HepG2 (cell line): ENCODE measurements around the gene CAPN3. TPM values are rescaled to one million over a fixed set of nuclear protein-coding genes. Genes with fewer than 3 reads are reported as not detected.

Source experiments
- ATAC-seq: fragments of 200-7000 bp; cut with Tn5 transposase; 3 replicates; pipeline ENCODE4 v1.9.1; 2020; ENCODE audit warnings: mild to moderate bottlenecking, moderate library complexity
- BruUV-seq: library from RNA; stranded (reverse); fragments of 400-500 nt; replicated peaks from 2 replicates; lab custom pipeline; 2021; lab: Mats Ljungman, UMichigan
- CTCF ChIA-PET: fragments of 300-600 bp; formaldehyde crosslinking; extraction: SDS; loops from one replicate; lab custom pipeline; 2021; ENCODE audit warnings: low total read pairs, inconsistent platforms, low intra/inter-chr PET ratio; lab: Yijun Ruan, JAX
- POLR2A ChIA-PET: fragments of 350-600 bp; sonication (Branson Sonifier 250); formaldehyde crosslinking; loops from one replicate; lab custom pipeline; 2020; ENCODE audit warnings: antibody characterized with exemption, inconsistent platforms; lab: Yijun Ruan, JAX
- DNase-seq: peaks from one replicate; pipeline ENCODE4 v3.0.0-alpha.2; 2015; ENCODE audit warnings: low spot score
- FAIRE-seq: peaks from 3 replicates; lab custom pipeline; 2011; peaks lifted over from hg19 to GRCh38; lab: Jason Lieb, UNC
- H2AFZ ChIP-seq: one replicate; pipeline ENCODE4 v1.6.1; 2011; ENCODE audit warnings: low read length, inconsistent platforms
- H3K27ac ChIP-seq: fragments of 300-600 bp; 3 replicates; pipeline ENCODE4 v1.8.0; 2011; ENCODE audit warnings: mixed run types, mild to moderate bottlenecking, mixed read lengths, low read length, inconsistent platforms; ENCODE audit not compliant: insufficient read depth; ENCODE audit errors: extremely low read length
- H3K27me3 ChIP-seq, 2 experiments: fragments of 200-600 bp in 1 of 2; 2 replicates in 1 of 2; 3 replicates in 1 of 2; pipeline versions ENCODE4 v1.6.0 to v1.8.0; 2011; ENCODE audit warnings: low read length in 2 of 2, mild to moderate bottlenecking in 2 of 2, moderate library complexity in 2 of 2, inconsistent platforms in 1 of 2; ENCODE audit not compliant: insufficient read depth in 2 of 2, control insufficient read depth in 1 of 2
- H3K36me3 ChIP-seq, 2 experiments: fragments of 200-600 bp in 1 of 2; replicated peaks in 1 of 2; 2 replicates in 1 of 2; 3 replicates in 1 of 2; pipeline versions ENCODE4 v1.5.1 to v1.8.0; 2011; ENCODE audit warnings: low read length in 2 of 2, inconsistent platforms in 1 of 2; ENCODE audit not compliant: insufficient read depth in 2 of 2, control insufficient read depth in 1 of 2
- H3K4me1 ChIP-seq: 2 replicates; pipeline ENCODE4 v1.5.1; 2012; ENCODE audit warnings: low read length, inconsistent platforms; ENCODE audit not compliant: insufficient read depth
- H3K4me2 ChIP-seq: 2 replicates; pipeline ENCODE4 v1.6.0; 2011; ENCODE audit warnings: low read depth, low read length, inconsistent platforms
- H3K4me3 ChIP-seq, 3 experiments: fragments of 200-600 bp in 1 of 3; sonication (generic), shearing (Covaris generic) in 1 of 3; replicated peaks in 1 of 3; 2 replicates each; pipeline ENCODE4 v1.5.1; 2011 to 2016; ENCODE audit warnings: low read length in 3 of 3, inconsistent platforms in 2 of 3, low read depth in 2 of 3, mild to moderate bottlenecking in 2 of 3, control low read depth in 1 of 3, mixed read lengths in 1 of 3; ENCODE audit not compliant: insufficient read depth in 1 of 3
- H3K79me2 ChIP-seq: one replicate; pipeline ENCODE4 v1.6.1; 2011; ENCODE audit warnings: low read length, inconsistent platforms; ENCODE audit not compliant: insufficient read depth
- H3K9ac ChIP-seq: 2 replicates; pipeline ENCODE4 v1.6.0; 2011; ENCODE audit warnings: mild to moderate bottlenecking, low read depth, low read length, inconsistent platforms; ENCODE audit not compliant: insufficient read depth
- H3K9me3 ChIP-seq: 2 replicates; pipeline ENCODE4 v1.5.1; 2012; ENCODE audit warnings: mild to moderate bottlenecking, low read length
- H4K20me1 ChIP-seq: 2 replicates; pipeline ENCODE4 v1.6.0; 2011; ENCODE audit warnings: inconsistent platforms, mild to moderate bottlenecking, low read length, moderate library complexity; ENCODE audit not compliant: insufficient read depth
- FOSL1 ChIP-seq: sonication (generic); formaldehyde crosslinking; IDR thresholded peaks from 2 replicates; pipeline ENCODE4 v1.9.0; 2021; ENCODE audit warnings: missing genetic modification reagents, borderline replicate concordance
- FOXC1 ChIP-seq: sonication (generic); formaldehyde crosslinking; IDR thresholded peaks from 2 replicates; pipeline ENCODE4 v1.8.0; 2022; ENCODE audit warnings: mild to moderate bottlenecking, missing genetic modification reagents, borderline replicate concordance
- MAFF ChIP-seq: IDR thresholded peaks from 2 replicates; pipeline ENCODE4 v1.6.1; 2011; ENCODE audit warnings: low read depth, low read length, improper control_type of control experiment
- MZF1 ChIP-seq: sonication (generic); formaldehyde crosslinking; IDR thresholded peaks from 2 replicates; pipeline ENCODE4 v1.8.1; 2023; ENCODE audit warnings: mild to moderate bottlenecking, missing genetic modification reagents, borderline replicate concordance
- RXRA ChIP-seq: sonication (generic); formaldehyde crosslinking; IDR thresholded peaks from 2 replicates; pipeline ENCODE4 v1.5.1; 2020; ENCODE audit warnings: missing genetic modification reagents
- SAP130 ChIP-seq: IDR thresholded peaks from 2 replicates; pipeline ENCODE4 v1.6.1; 2016; ENCODE audit warnings: low read depth
- SOX6 ChIP-seq, 2 experiments: fragments of 450-650 bp in 1 of 2; sonication (generic) in 1 of 2; formaldehyde crosslinking in 1 of 2; IDR thresholded peaks; 2 replicates each; pipeline versions ENCODE4 v1.4.0 to v1.6.1; 2017 to 2020; ENCODE audit warnings: antibody characterized with exemption in 1 of 2, mild to moderate bottlenecking in 1 of 2, missing genetic modification reagents in 1 of 2
- TBL1XR1 ChIP-seq: fragments of 150-350 bp; IDR thresholded peaks from 2 replicates; pipeline ENCODE4 v1.6.1; 2014; ENCODE audit warnings: borderline replicate concordance, low read length; ENCODE audit not compliant: partially characterized antibody
- ZFP36 ChIP-seq: fragments of 150-350 bp; IDR thresholded peaks from 2 replicates; pipeline ENCODE4 v1.6.1; 2018; ENCODE audit warnings: borderline replicate concordance, low read length, low read depth; ENCODE audit not compliant: partially characterized antibody
- ZNF383 ChIP-seq: sonication (generic); formaldehyde crosslinking; IDR thresholded peaks from 2 replicates; pipeline ENCODE4 v1.4.0; 2020; ENCODE audit warnings: missing genetic modification reagents, mild to moderate bottlenecking, borderline replicate concordance
- ZNF605 ChIP-seq: sonication (generic); formaldehyde crosslinking; IDR thresholded peaks from 2 replicates; pipeline ENCODE4 v1.8.0; 2022; ENCODE audit warnings: mild to moderate bottlenecking, missing genetic modification reagents
- ZNF839 ChIP-seq: sonication (generic); formaldehyde crosslinking; IDR thresholded peaks from 2 replicates; pipeline ENCODE4 v1.4.0; 2020; ENCODE audit warnings: missing genetic modification reagents, mild to moderate bottlenecking, borderline replicate concordance
- ZSCAN30 ChIP-seq: sonication (generic); formaldehyde crosslinking; IDR thresholded peaks from 2 replicates; pipeline ENCODE4 v1.5.0; 2020; ENCODE audit warnings: mild to moderate bottlenecking, missing genetic modification reagents
- WGBS: methylation state at CpG from one replicate; pipeline ENCODE4 v1.1.6; 2017; ENCODE audit warnings: low lambda C conversion rate; 5-methylcytosine and 5-hydroxymethylcytosine counted together
- in situ Hi-C: cut with HindIII; loops from 2 replicates; pipeline ENCODE4 v1.10.0; 2017; ENCODE audit warnings: low pct_unique_long_range_greater_than_20kb; ENCODE audit not compliant: extremely low pct_ligation_motif_present
- intact Hi-C: fragments of 100-400 bp; cut with micrococcal nuclease; formaldehyde crosslinking; loops from one replicate; pipeline ENCODE4 v1.10.0; 2022; ENCODE audit not compliant: unreplicated experiment
- polyA plus RNA-seq, 8 experiments: library from polyadenylated mRNA; depleted of rRNA in 3 of 8; stranded (reverse) in 7 of 8; unstranded in 1 of 8; fragments of >200 nt; fragmentation: Illumina TruSeq in 4 of 8; extraction: Trizol in 4 of 8; gene quantifications; 2 replicates each; pipeline versions ENCODE4 v1.2.1 to v1.2.3, GENCODE V29; 2011 to 2016; ENCODE audit warnings: low read depth in 4 of 8, missing spikeins in 1 of 8, mixed read lengths in 1 of 8; ENCODE audit not compliant: insufficient read depth in 1 of 8
- total RNA-seq, 5 experiments: library from RNA; depleted of rRNA; stranded (reverse); fragments of >200 nt; fragmentation: Illumina TruSeq; extraction: Trizol; gene quantifications; 2 replicates each; pipeline ENCODE4 v1.2.3, GENCODE V29; 2016; ENCODE audit warnings: low read depth in 1 of 5
- TF ChIP-seq, protein P1 (sequence below), 2 experiments: sonication (generic) in 1 of 2; formaldehyde crosslinking in 1 of 2; IDR thresholded peaks; 2 replicates each; pipeline versions ENCODE4 v1.6.1 to v1.9.0; 2014 to 2022; ENCODE audit warnings: antibody characterized with exemption in 1 of 2, borderline replicate concordance in 1 of 2, inconsistent platforms in 1 of 2, low read depth in 1 of 2, missing genetic modification reagents in 1 of 2

Gene CAPN3
- total and polyA plus RNA-seq, 2 of the 13 experiments (the other 11 are each of a cell fraction or from before 2014, with no cell fraction given), result 1.3 to 4.6 TPM

GRCh38 chr15:42352401-42352800, 6.9 kb upstream of the CAPN3 start:
- FAIRE-seq (no peak), DNase-seq (no peak), ATAC-seq (no peak)
- TF ChIP-seq SOX6 (IDR thresholded peaks at IDR 0.05) (no peak), SOX6 (CRISPR knock-in tag; IDR thresholded peaks at IDR 0.05) (no peak), ZFP36 (no peak), MAFF (no peak), ZSCAN30 (CRISPR knock-in tag) (no peak), ZNF383 (CRISPR knock-in tag) (no peak), ZNF605 (CRISPR knock-in tag) (no peak)
- intact Hi-C loops, result no loop called here
- no peak overlapping the region for H3K9ac ChIP-seq
- BruUV-seq, result no TSS peak
- H3K9me3 ChIP-seq, result no peaks in the 10 kb centered on the region
- no peak overlapping the region for H3K4me3 ChIP-seq
- no peaks in the 10 kb centered on the region for H3K79me2 ChIP-seq
- H3K36me3 ChIP-seq, result peaks cover 0 to 1% of the 10 kb centered on the region in 2 experiments; a peak in 1 of 5 replicates
- no peak overlapping the region for H3K27ac ChIP-seq
- H3K27me3 ChIP-seq, result no peaks in the 10 kb centered on the region
- CTCF ChIA-PET, result no interaction called here
- WGBS, result 95% methylated on average over 7 of the region's 7 CpGs
- in situ Hi-C loops, result no loop called here
- H3K4me2 ChIP-seq, result no peak overlapping the region
- H3K4me1 ChIP-seq, result no peaks in the 10 kb centered on the region
- POLR2A ChIA-PET, result no interaction called here
- no peak overlapping the region for H2AFZ ChIP-seq
- no peaks in the 10 kb centered on the region for H4K20me1 ChIP-seq

DNA sequence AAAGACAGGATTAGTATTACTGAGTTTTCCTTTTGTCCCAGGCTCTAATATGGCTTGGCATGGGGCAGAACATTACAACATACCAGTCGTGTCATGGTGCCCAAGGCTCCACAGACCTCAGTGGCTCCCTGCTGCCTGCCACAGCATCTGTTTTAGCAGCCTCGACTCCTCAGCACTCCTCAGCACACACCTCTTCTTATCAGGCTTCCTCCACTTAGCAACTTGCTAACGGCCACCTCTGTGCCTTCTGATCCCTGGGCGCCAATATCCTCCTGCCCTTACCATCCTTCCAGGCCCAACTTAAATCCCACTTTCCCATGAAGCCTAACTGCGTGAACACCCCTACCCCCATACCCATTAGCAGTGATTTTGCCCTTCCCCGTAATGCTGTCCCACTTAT, 6.2 kb upstream of the CAPN3 start:
- CTCF ChIA-PET, result no interaction called here
- Histone ChIP-seq H3K36me3 (peaks cover 0 to 1% of the 10 kb centered on the region in 2 experiments; a peak in 1 of 5 replicates), H3K9ac (no peak overlapping the region), H3K27me3 (no peaks in the 10 kb centered on the region), H3K79me2 (no peaks in the 10 kb centered on the region), H3K9me3 (no peaks in the 10 kb centered on the region), H3K4me1 (no peaks in the 10 kb centered on the region), H3K4me3 (no peak overlapping the region), H3K4me2 (no peak overlapping the region), H4K20me1 (no peaks in the 10 kb centered on the region), H2AFZ (no peak overlapping the region), H3K27ac (no peak overlapping the region)
- no peak for DNase-seq
- 92% methylated on average over 6 of the region's 6 CpGs for WGBS
- ATAC-seq, result no peak
- no TSS peak for BruUV-seq
- POLR2A ChIA-PET, result no interaction called here
- intact Hi-C loops, result no loop called here
- in situ Hi-C loops, result no loop called here
- no peak for TF ChIP-seq TBL1XR1
- TF ChIP-seq FOXC1 (CRISPR knock-in tag), result no peak
- TF ChIP-seq RXRA, result no peak
- TF ChIP-seq, protein P1, sequence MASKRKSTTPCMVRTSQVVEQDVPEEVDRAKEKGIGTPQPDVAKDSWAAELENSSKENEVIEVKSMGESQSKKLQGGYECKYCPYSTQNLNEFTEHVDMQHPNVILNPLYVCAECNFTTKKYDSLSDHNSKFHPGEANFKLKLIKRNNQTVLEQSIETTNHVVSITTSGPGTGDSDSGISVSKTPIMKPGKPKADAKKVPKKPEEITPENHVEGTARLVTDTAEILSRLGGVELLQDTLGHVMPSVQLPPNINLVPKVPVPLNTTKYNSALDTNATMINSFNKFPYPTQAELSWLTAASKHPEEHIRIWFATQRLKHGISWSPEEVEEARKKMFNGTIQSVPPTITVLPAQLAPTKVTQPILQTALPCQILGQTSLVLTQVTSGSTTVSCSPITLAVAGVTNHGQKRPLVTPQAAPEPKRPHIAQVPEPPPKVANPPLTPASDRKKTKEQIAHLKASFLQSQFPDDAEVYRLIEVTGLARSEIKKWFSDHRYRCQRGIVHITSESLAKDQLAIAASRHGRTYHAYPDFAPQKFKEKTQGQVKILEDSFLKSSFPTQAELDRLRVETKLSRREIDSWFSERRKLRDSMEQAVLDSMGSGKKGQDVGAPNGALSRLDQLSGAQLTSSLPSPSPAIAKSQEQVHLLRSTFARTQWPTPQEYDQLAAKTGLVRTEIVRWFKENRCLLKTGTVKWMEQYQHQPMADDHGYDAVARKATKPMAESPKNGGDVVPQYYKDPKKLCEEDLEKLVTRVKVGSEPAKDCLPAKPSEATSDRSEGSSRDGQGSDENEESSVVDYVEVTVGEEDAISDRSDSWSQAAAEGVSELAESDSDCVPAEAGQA (IDR thresholded peaks at IDR 0.05; ENCODE audit: low read depth), result no peak
- TF ChIP-seq, protein P1 (CRISPR knock-in tag; IDR thresholded peaks at IDR 0.05; ENCODE audit: borderline replicate concordance), result no peak
- no peak for TF ChIP-seq MZF1 (CRISPR knock-in tag)
- no peak for TF ChIP-seq ZNF839 (CRISPR knock-in tag)
- TF ChIP-seq FOSL1 (CRISPR knock-in tag), result no peak
- TF ChIP-seq SAP130 (CRISPR knock-in tag), result no peak
- FAIRE-seq, result no peak
